SH-SY5Y (cell line): ENCODE measurements around the gene MSRB3.

ENCODE experiments used
- GATA2 ChIP-seq: IDR thresholded peaks from 2 replicates; pipeline ENCODE4 v1.6.1; 2011; ENCODE audit warnings: mild to moderate bottlenecking, low read depth, low read length
- GATA3 ChIP-seq: IDR thresholded peaks from 2 replicates; pipeline ENCODE4 v1.6.1; 2011; ENCODE audit warnings: low read depth, mild to moderate bottlenecking, low read length, moderate library complexity

DNA sequence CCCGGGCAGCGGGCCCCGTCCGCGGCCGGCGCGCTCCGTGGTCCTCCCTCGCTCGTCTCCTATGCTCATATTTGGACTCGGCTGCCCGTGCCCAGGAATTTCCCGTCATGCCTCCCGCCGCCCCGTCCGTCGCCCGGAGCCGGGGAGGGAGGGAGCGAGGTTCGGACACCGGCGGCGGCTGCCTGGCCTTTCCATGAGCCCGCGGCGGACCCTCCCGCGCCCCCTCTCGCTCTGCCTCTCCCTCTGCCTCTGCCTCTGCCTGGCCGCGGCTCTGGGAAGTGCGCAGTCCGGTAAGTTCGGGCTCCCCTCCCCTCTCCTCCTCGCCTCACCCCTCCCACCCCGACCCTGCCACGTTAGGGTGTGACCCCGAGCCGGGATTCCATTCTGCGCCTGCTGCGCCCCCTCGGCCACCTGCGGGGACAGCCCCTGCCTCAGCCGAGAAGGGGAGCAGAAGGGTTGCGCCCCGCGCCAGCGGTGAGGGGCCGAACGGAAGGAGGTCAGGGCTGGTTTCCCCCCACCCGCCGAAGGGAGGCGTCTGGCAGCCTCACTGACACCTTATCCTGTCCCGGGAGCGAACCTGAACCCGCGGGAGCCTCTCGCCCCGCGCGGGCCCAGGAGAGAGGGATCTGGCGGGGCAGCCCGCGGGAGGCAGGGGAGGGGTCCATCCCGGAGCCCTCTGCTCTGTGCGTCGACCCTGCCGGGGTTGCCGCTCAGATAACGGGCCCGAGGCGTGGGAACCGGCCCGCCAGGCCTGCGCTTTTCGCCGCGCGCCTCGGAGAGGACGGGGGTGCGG is at the start of gene MSRB3:
- TF ChIP-seq GATA2 (no peak), GATA3 (no peak)
